IPS-NIHi7 (cell line): ENCODE results near the gene NQO2.
"Not testable (repeated sequence)": the region's sequence is repeated elsewhere in the genome, so short reads cannot be mapped to it uniquely, and the experiment has no call there.

Experiments used
- DNase-seq: peaks from one replicate; pipeline ENCODE4 v3.0.0; 2012; ENCODE audit warnings: mixed read lengths; ENCODE audit errors: extremely low spot score

Gene NQO2

GRCh38 chr6:2970034-2970685 is 29.5 kb upstream of the NQO2 start:
- DNase-seq, result no peak

GRCh38 chr6:2970753-2971419 is 28.8 kb upstream of the NQO2 start:
- peak; percentile 49 for DNase-seq

- DNase-seq, result peak; percentile 38
Observed at GRCh38 chr6:2971420-2972218, 28.1 kb upstream of the NQO2 start, which contains the start of gene SERPINB6. Gene SERPINB6, minus strand, starts transcription at chr6:2971567. Its CDS starts 12,235 bp downstream, at chr6:2959332.

- DNase-seq, result not testable (repeated sequence)
Observed at GRCh38 chr6:2972219-2972487, 27.5 kb upstream of the NQO2 start.

GRCh38 chr6:2972685-2973084 is 27.0 kb upstream of the NQO2 start:
- not testable (repeated sequence) for DNase-seq

- not testable (repeated sequence) for DNase-seq
Observed at GRCh38 chr6:2973180-2973579, 26.5 kb upstream of the NQO2 start.

GRCh38 chr6:2973676-2974075 is 26.0 kb upstream of the NQO2 start:
- DNase-seq, result no peak

GRCh38 chr6:2976060-2976459 is 23.6 kb upstream of the NQO2 start:
- DNase-seq, result no peak

GRCh38 chr6:2976571-2977085 is 23.1 kb upstream of the NQO2 start:
- DNase-seq, result no peak

- no peak for DNase-seq
Observed at GRCh38 chr6:2977290-2977689, 22.4 kb upstream of the NQO2 start.

GRCh38 chr6:2977799-2978590 is 21.7 kb upstream of the NQO2 start:
- no peak for DNase-seq

- no peak for DNase-seq
Observed at GRCh38 chr6:2978923-2979322, 20.8 kb upstream of the NQO2 start.

- DNase-seq, result no peak
Observed at GRCh38 chr6:2979819-2980464, 19.8 kb upstream of the NQO2 start.

- no peak for DNase-seq
Observed at GRCh38 chr6:2980465-2980855, 19.2 kb upstream of the NQO2 start.

GRCh38 chr6:2982426-2983117 is 17.1 kb upstream of the NQO2 start:
- no peak for DNase-seq

- peak; percentile 32 for DNase-seq
Observed at GRCh38 chr6:2984738-2985406, 14.8 kb upstream of the NQO2 start.

- DNase-seq, result no peak
Observed at GRCh38 chr6:2986722-2987221, 12.9 kb upstream of the NQO2 start.

GRCh38 chr6:2988094-2988425 is 11.6 kb upstream of the NQO2 start:
- no peak for DNase-seq

GRCh38 chr6:2988426-2989331 is 11.0 kb upstream of the NQO2 start:
- peak; percentile 80 for DNase-seq
